H9 (cell line): ENCODE data around the gene FBXO11. TPM values are rescaled to one million over a fixed set of nuclear protein-coding genes. Genes with fewer than 3 reads are reported as not detected.

Experiments used
- DNase-seq: peaks from one replicate; pipeline ENCODE4 v3.0.0-alpha.2; 2017
- H2AFZ ChIP-seq: one replicate; pipeline ENCODE4 v1.6.1; 2013; ENCODE audit warnings: mild to moderate bottlenecking, low read length, control low read depth, moderate library complexity
- H2AK5ac ChIP-seq: 2 replicates; pipeline ENCODE4 v1.6.1; 2013; ENCODE audit warnings: low read length, control low read depth, mixed read lengths; ENCODE audit not compliant: insufficient read length
- H2BK120ac ChIP-seq: one replicate; pipeline ENCODE4 v1.6.1; 2013; ENCODE audit warnings: low read depth, mild to moderate bottlenecking, low read length, control low read depth, inconsistent platforms; ENCODE audit not compliant: poor library complexity, severe bottlenecking
- H2BK12ac ChIP-seq: 2 replicates; pipeline ENCODE4 v1.6.1; 2013; ENCODE audit warnings: low read length, control low read depth, mixed read lengths, low read depth; ENCODE audit not compliant: insufficient read length
- H2BK15ac ChIP-seq: 2 replicates; pipeline ENCODE4 v1.6.1; 2013; ENCODE audit warnings: low read depth, low read length, control low read depth
- H2BK20ac ChIP-seq: one replicate; pipeline ENCODE4 v1.6.1; 2013; ENCODE audit warnings: low read depth, mild to moderate bottlenecking, low read length, control low read depth, inconsistent platforms; ENCODE audit not compliant: poor library complexity, severe bottlenecking
- H2BK5ac ChIP-seq: 2 replicates; pipeline ENCODE4 v1.6.1; 2013; ENCODE audit warnings: low read length, control low read depth, mixed read lengths; ENCODE audit not compliant: insufficient read length
- H3K14ac ChIP-seq: 2 replicates; pipeline ENCODE4 v1.6.1; 2013; ENCODE audit warnings: low read length, control low read depth; ENCODE audit not compliant: insufficient read depth
- H3K18ac ChIP-seq: 2 replicates; pipeline ENCODE4 v1.6.1; 2013; ENCODE audit warnings: low read depth, mild to moderate bottlenecking, mixed read lengths, low read length, control low read depth; ENCODE audit not compliant: insufficient read length
- H3K23ac ChIP-seq: 2 replicates; pipeline ENCODE4 v1.6.1; 2013; ENCODE audit warnings: low read length, control low read depth, mixed read lengths, low read depth; ENCODE audit not compliant: insufficient read length
- H3K23me2 ChIP-seq: 2 replicates; pipeline ENCODE4 v1.6.1; 2013; ENCODE audit warnings: low read depth, mild to moderate bottlenecking, mixed read lengths, low read length, control low read depth; ENCODE audit not compliant: insufficient read length, poor library complexity, severe bottlenecking
- H3K27ac ChIP-seq: 2 replicates; pipeline ENCODE4 v1.5.1; 2013; ENCODE audit warnings: low read length, control low read depth, mixed read lengths, low read depth; ENCODE audit not compliant: insufficient read length
- H3K27me3 ChIP-seq: 2 replicates; pipeline ENCODE4 v1.6.1; 2013; ENCODE audit warnings: low read length, control low read depth, inconsistent platforms; ENCODE audit not compliant: insufficient read depth
- H3K4ac ChIP-seq: 2 replicates; pipeline ENCODE4 v1.6.1; 2013; ENCODE audit warnings: low read depth, mild to moderate bottlenecking, control low read depth, inconsistent platforms, low read length, moderate library complexity
- H3K4me1 ChIP-seq: 2 replicates; pipeline ENCODE4 v1.6.1; 2013; ENCODE audit warnings: low read length, control low read depth, inconsistent platforms; ENCODE audit not compliant: insufficient read depth
- H3K4me2 ChIP-seq: 2 replicates; pipeline ENCODE4 v1.6.1; 2013; ENCODE audit warnings: low read length, control low read depth, mixed read lengths; ENCODE audit not compliant: insufficient read length, insufficient read depth
- H3K56ac ChIP-seq: 2 replicates; pipeline ENCODE4 v1.6.1; 2013; ENCODE audit warnings: low read depth, mild to moderate bottlenecking, mixed read lengths, low read length, control low read depth; ENCODE audit not compliant: insufficient read length
- H3K79me1 ChIP-seq: 2 replicates; pipeline ENCODE4 v1.6.1; 2013; ENCODE audit warnings: low read depth, mild to moderate bottlenecking, moderate library complexity, low read length, control low read depth, inconsistent platforms; ENCODE audit not compliant: insufficient read depth, poor library complexity, severe bottlenecking
- H3K79me2 ChIP-seq: 2 replicates; pipeline ENCODE4 v1.6.1; 2013; ENCODE audit warnings: low read length, control low read depth, inconsistent platforms; ENCODE audit not compliant: insufficient read depth
- H3K9ac ChIP-seq: 2 replicates; pipeline ENCODE4 v1.6.1; 2013; ENCODE audit warnings: low read length, control low read depth, mixed read lengths; ENCODE audit not compliant: insufficient read length; ENCODE audit errors: extremely low read depth
- H3K9me3 ChIP-seq: one replicate; pipeline ENCODE4 v1.6.1; 2013; ENCODE audit warnings: low read depth, low read length, inconsistent platforms; ENCODE audit not compliant: control insufficient read depth
- H3T11ph ChIP-seq: one replicate; pipeline ENCODE4 v1.6.1; 2013; ENCODE audit warnings: mild to moderate bottlenecking, low read length, control low read depth, inconsistent platforms
- H4K20me1 ChIP-seq: one replicate; pipeline ENCODE4 v1.6.1; 2013; ENCODE audit not compliant: control insufficient read depth, insufficient read length, insufficient read depth
- H4K5ac ChIP-seq: 2 replicates; pipeline ENCODE4 v1.6.1; 2013; ENCODE audit warnings: low read depth, mild to moderate bottlenecking, mixed read lengths, low read length, control low read depth; ENCODE audit not compliant: insufficient read length
- H4K8ac ChIP-seq: replicated peaks from 2 replicates; pipeline ENCODE4 v1.6.1; 2013; ENCODE audit warnings: low read length, control low read depth, mixed read lengths, low read depth; ENCODE audit not compliant: insufficient read length
- H4K91ac ChIP-seq: 2 replicates; pipeline ENCODE4 v1.6.1; 2013; ENCODE audit warnings: low read depth, mild to moderate bottlenecking, moderate library complexity, mixed read lengths, low read length, control low read depth; ENCODE audit not compliant: insufficient read length
- H3K27ac Mint-ChIP-seq, 3 experiments: 2 replicates in 2 of 3; 3 replicates in 1 of 3; pipeline ENCODE4 v1.8.0; 2020 to 2021; ENCODE audit warnings: mixed read lengths in 3 of 3, mild to moderate bottlenecking in 1 of 3, moderate library complexity in 1 of 3
- H3K27me3 Mint-ChIP-seq: 2 replicates; pipeline ENCODE4 v1.8.0; 2021; ENCODE audit warnings: low read depth, mild to moderate bottlenecking, moderate library complexity, mixed read lengths
- H3K36me3 Mint-ChIP-seq, 3 experiments: 2 replicates in 2 of 3; 3 replicates in 1 of 3; pipeline ENCODE4 v1.8.0; 2020 to 2021; ENCODE audit warnings: low read depth in 3 of 3, mixed read lengths in 3 of 3; ENCODE audit not compliant: insufficient read depth in 1 of 3
- H3K4me1 Mint-ChIP-seq, 2 experiments: 2 replicates each; pipeline ENCODE4 v1.8.0; 2020; ENCODE audit warnings: mixed read lengths in 2 of 2
- H3K4me3 Mint-ChIP-seq, 2 experiments: 2 replicates in 1 of 2; 3 replicates in 1 of 2; pipeline ENCODE4 v1.8.0; 2020 to 2021; ENCODE audit warnings: mild to moderate bottlenecking in 2 of 2, mixed read lengths in 2 of 2, moderate library complexity in 1 of 2
- H3K9me3 Mint-ChIP-seq, 2 experiments: 2 replicates in 1 of 2; 3 replicates in 1 of 2; pipeline ENCODE4 v1.8.0; 2020; ENCODE audit warnings: mild to moderate bottlenecking in 2 of 2, mixed read lengths in 2 of 2, moderate library complexity in 1 of 2
- CTCF ChIP-seq: fragments of 200-600 bp; sonication (generic); conservative IDR thresholded peaks from 3 replicates; pipeline ENCODE4 v1.8.0; 2021; ENCODE audit warnings: antibody characterized with exemption, mild to moderate bottlenecking
- WGBS: extraction: QIAGEN DNeasy Blood & Tissue Kit; methylation state at CpG from one replicate; pipeline ENCODE4 v1.1.7; 2013; ENCODE audit warnings: missing lambda C conversion rate, low lambda C conversion rate, mixed read lengths; ENCODE audit not compliant: insufficient read length; ENCODE audit errors: extremely low coverage; 5-methylcytosine and 5-hydroxymethylcytosine counted together
- total RNA-seq: library from RNA; stranded (reverse); gene quantifications from 2 replicates; pipeline ENCODE4 v1.2.1, GENCODE V29; 2021

The FBXO11 gene
- total RNA-seq, 1 experiment from 2014 or later: 68.8 TPM

GRCh38 chr2:47907039-47907781, 912 bp upstream of the FBXO11 start:
- H2BK120ac ChIP-seq: no peak overlapping the region
- no peaks in the 10 kb centered on the region for H4K20me1 ChIP-seq
- no peak overlapping the region; the same call in 1 of the 2 replicates for H3K4ac ChIP-seq
- no peak for DNase-seq
- H3K27me3 ChIP-seq: no peaks in the 10 kb centered on the region
- no peak overlapping the region for H3K56ac ChIP-seq
- Mint-ChIP-seq H3K9me3 (peaks cover 0 to 2% of the 10 kb centered on the region in 2 experiments; a peak in 2 of 5 replicates), H3K27me3 (no peaks in the 10 kb centered on the region), H3K4me3 (peak overlapping the region; percentile 79 to 89), H3K27ac (peak overlapping the region; percentile 98 to 99 (median 99)), H3K4me1 (peaks cover 23% of the 10 kb centered on the region in 2 experiments), H3K36me3 (peaks cover 0 to 2% (median 0%) of the 10 kb centered on the region in 3 experiments; a peak in 2 of 7 replicates)
- H3K4me1 ChIP-seq: no peaks in the 10 kb centered on the region
- H4K91ac ChIP-seq: no peak overlapping the region
- H3K9me3 ChIP-seq: no peaks in the 10 kb centered on the region
- peak overlapping the region; percentile 54 for H3T11ph ChIP-seq
- H3K23ac ChIP-seq: no peak overlapping the region
- H2BK5ac ChIP-seq: no peak overlapping the region
- TF ChIP-seq CTCF: no peak; the same call in 1 of the 3 replicates
- H3K14ac ChIP-seq: peak overlapping the region; percentile 85; the same call in 1 of the 2 replicates
- peak overlapping the region; percentile 73 for H2AFZ ChIP-seq
- H3K18ac ChIP-seq: peak overlapping the region; percentile 87
- no peak overlapping the region for H2BK12ac ChIP-seq
- H3K9ac ChIP-seq: peak overlapping the region; percentile 71
- H2BK20ac ChIP-seq: no peak overlapping the region
- WGBS: no CpG with 5 or more reads among the region's 15 CpGs
- H3K79me2 ChIP-seq: peaks cover 19% of the 10 kb centered on the region; the same call in 1 of the 2 replicates
- peak overlapping the region; percentile 99 for H3K27ac ChIP-seq
- H4K5ac ChIP-seq: no peak overlapping the region
- H2BK15ac ChIP-seq: no peak overlapping the region
- H4K8ac ChIP-seq: no peak overlapping the region
- H2AK5ac ChIP-seq: no peak overlapping the region
- no peaks in the 10 kb centered on the region for H3K79me1 ChIP-seq
- peak overlapping the region; percentile 76 for H3K4me2 ChIP-seq
- H3K23me2 ChIP-seq: peaks cover 17% of the 10 kb centered on the region
